MCF 10A (cell line): ENCODE measurements around the gene RAD51B. TPM values are rescaled to one million over a fixed set of nuclear protein-coding genes. Genes with fewer than 3 reads are reported as not detected.

Experiments used
- BruUV-seq: library from RNA; stranded (reverse); fragments of 400-500 nt; replicated peaks from 2 replicates; lab custom pipeline; 2021; lab: Mats Ljungman, UMichigan
- CTCF ChIA-PET: fragments of 300-600 bp; sonication (Branson Sonifier 250); formaldehyde crosslinking; extraction: SDS; loops from one replicate; lab custom pipeline; 2021; ENCODE audit warnings: antibody characterized with exemption, inconsistent platforms; lab: Yijun Ruan, JAX
- POLR2A ChIA-PET: fragments of 300-600, 350-650 bp; sonication (Branson Sonifier 250); formaldehyde crosslinking; extraction: SDS; loops from one replicate; lab custom pipeline; 2020; ENCODE audit warnings: antibody characterized with exemption, inconsistent platforms; lab: Yijun Ruan, JAX
- DNase-seq: peaks from one replicate; pipeline ENCODE4 v3.0.0-alpha.2; 2018; ENCODE audit not compliant: unreplicated experiment
- H3K27ac Mint-ChIP-seq: one replicate; pipeline ENCODE4 v1.8.0; 2022; ENCODE audit warnings: mild to moderate bottlenecking, low read depth, mixed read lengths; ENCODE audit not compliant: unreplicated experiment
- H3K27me3 Mint-ChIP-seq: one replicate; pipeline ENCODE4 v1.8.0; 2022; ENCODE audit warnings: mixed read lengths; ENCODE audit not compliant: insufficient read depth, unreplicated experiment
- H3K36me3 Mint-ChIP-seq: one replicate; pipeline ENCODE4 v1.8.0; 2022; ENCODE audit warnings: mild to moderate bottlenecking, moderate library complexity, mixed read lengths; ENCODE audit not compliant: insufficient read depth, unreplicated experiment
- H3K4me1 Mint-ChIP-seq: one replicate; pipeline ENCODE4 v1.8.0; 2022; ENCODE audit warnings: mixed read lengths; ENCODE audit not compliant: insufficient read depth, unreplicated experiment
- H3K4me3 Mint-ChIP-seq: one replicate; pipeline ENCODE4 v1.8.0; 2022; ENCODE audit warnings: mild to moderate bottlenecking, moderate library complexity, mixed read lengths; ENCODE audit not compliant: unreplicated experiment
- H3K9me3 Mint-ChIP-seq: one replicate; pipeline ENCODE4 v1.8.0; 2022; ENCODE audit warnings: mixed read lengths; ENCODE audit not compliant: unreplicated experiment
- CTCF ChIP-seq: fragments of 200-600 bp; IDR thresholded peaks from one replicate; pipeline ENCODE4 v1.8.0; 2022; ENCODE audit warnings: antibody characterized with exemption, mild to moderate bottlenecking; ENCODE audit not compliant: unreplicated experiment
- intact Hi-C: fragments of 100-400 bp; cut with micrococcal nuclease; formaldehyde crosslinking; loops from 2 replicates; pipeline ENCODE4 v1.14.1; 2022
- total RNA-seq: library from RNA; stranded (reverse); gene quantifications from 2 replicates; pipeline ENCODE4 v1.2.3, GENCODE V29; 2022

The RAD51B gene
- total RNA-seq, 1 experiment from 2014 or later: 14.6 TPM

GRCh38 chr14:68571114-68571591, 751.6 kb downstream of the RAD51B start:
- POLR2A ChIA-PET: interaction anchor here (0.8 to 2.0 kb wide), 4 partner anchors 16 to 627 kb away, joined by 3 to 5 read pairs (median 4); no protein-coding TSS in a partner anchor
- Mint-ChIP-seq H3K27me3 (no peaks in the 10 kb centered on the region), H3K9me3 (no peaks in the 10 kb centered on the region), H3K27ac (peak overlapping the region; percentile 46), H3K4me3 (no peak overlapping the region), H3K36me3 (peaks cover under 1% of the 10 kb centered on the region), H3K4me1 (peaks cover 24% of the 10 kb centered on the region)
- CTCF ChIA-PET: interaction anchor here (0.6 to 1.2 kb wide), 4 partner anchors 9 to 321 kb away, joined by 3 to 5 read pairs (median 4); no protein-coding TSS in a partner anchor
- no TSS peak for BruUV-seq
- intact Hi-C loops: no loop called here
- no peak for DNase-seq
- no peak for TF ChIP-seq CTCF

- no peak for TF ChIP-seq CTCF
- intact Hi-C loops: no loop called here
- POLR2A ChIA-PET: interaction anchor here (0.8 kb wide), 1 partner anchor 19 kb away, joined by 3 read pairs; no protein-coding TSS in a partner anchor
- Mint-ChIP-seq H3K27ac (peak overlapping the region; percentile 46), H3K9me3 (no peaks in the 10 kb centered on the region), H3K4me3 (no peak overlapping the region), H3K4me1 (peaks cover 24% of the 10 kb centered on the region), H3K36me3 (no peaks in the 10 kb centered on the region), H3K27me3 (no peaks in the 10 kb centered on the region)
- BruUV-seq: no TSS peak
- CTCF ChIA-PET: no interaction called here
- DNase-seq: no peak
Measured at GRCh38 chr14:68571928-68572525, 752.4 kb downstream of the RAD51B start.

- no peak for DNase-seq
- H3K36me3 Mint-ChIP-seq: peaks cover 4% of the 10 kb centered on the region
- peaks cover 2% of the 10 kb centered on the region for H3K9me3 Mint-ChIP-seq
- no peaks in the 10 kb centered on the region for H3K27me3 Mint-ChIP-seq
- peak overlapping the region; percentile 39 for H3K27ac Mint-ChIP-seq
- intact Hi-C loops: no loop called here
- no peak overlapping the region for H3K4me3 Mint-ChIP-seq
- BruUV-seq: no TSS peak
- CTCF ChIA-PET: interaction anchor here (0.7 kb wide), 1 partner anchor 216 kb away, joined by 4 read pairs; no protein-coding TSS in a partner anchor
- no peak for TF ChIP-seq CTCF
- H3K4me1 Mint-ChIP-seq: peaks cover 32% of the 10 kb centered on the region
- POLR2A ChIA-PET: interaction anchor here (0.6 to 1.1 kb wide), 4 partner anchors 8 to 324 kb away, joined by 3 to 6 read pairs (median 4); no protein-coding TSS in a partner anchor
Measured at GRCh38 chr14:68573126-68573525, 753.5 kb downstream of the RAD51B start.

- POLR2A ChIA-PET: interaction anchor here (0.5 to 2.0 kb wide), 6 partner anchors 8 to 324 kb away, joined by 3 to 6 read pairs (median 4); no protein-coding TSS in a partner anchor
- CTCF ChIA-PET: interaction anchor here (0.7 to 0.9 kb wide), 2 partner anchors 51 to 216 kb away, joined by 3 to 4 read pairs; no protein-coding TSS in a partner anchor
- BruUV-seq: no TSS peak
- Mint-ChIP-seq H3K9me3 (peaks cover 6% of the 10 kb centered on the region), H3K36me3 (peaks cover 6% of the 10 kb centered on the region), H3K27me3 (no peaks in the 10 kb centered on the region), H3K4me1 (peaks cover 37% of the 10 kb centered on the region), H3K27ac (no peak overlapping the region), H3K4me3 (no peak overlapping the region)
- no peak for TF ChIP-seq CTCF
- DNase-seq: no peak
- intact Hi-C loops: no loop called here
Measured at GRCh38 chr14:68573722-68574121, 754.1 kb downstream of the RAD51B start.
